ENCODE measurements around the gene GMCL2. TPM values are rescaled to one million over a fixed set of nuclear protein-coding genes. Genes with fewer than 3 reads are reported as not detected.
A peak's percentile ranks its signal among the peaks of the same experiment; 100 is the strongest.

GMCL2 gene
- total and polyA plus RNA-seq, 7 donors, result 0.01 TPM; not detected in 6

GRCh38 chr5:178211095-178212048, 24.2 kb upstream of the GMCL2 start:
- peak; percentile 12 for DNase-seq

GRCh38 chr5:178210686-178211085, 23.5 kb upstream of the GMCL2 start:
- WGBS, 2 donors, result 51 to 77% methylated on average over 5 of the region's 5 CpGs
- intact Hi-C loops (cut with DNase I), result no loop called here
- H3K36me3 ChIP-seq, result peaks cover 44 to 96% (median 72%) of the 10 kb centered on the region in 4 donors

More at GRCh38 chr5:178211095-178212048, 24.2 kb upstream of the GMCL2 start:
- Histone ChIP-seq H3K4me3 (no peak overlapping the region), H3K27me3 (no peaks in the 10 kb centered on the region), H3K36me3 (peaks cover 44 to 100% (median 78%) of the 10 kb centered on the region in 4 donors), H3K9me3 (no peaks in the 10 kb centered on the region), H3K4me1 (peaks cover 0 to 12% (median 10%) of the 10 kb centered on the region in 4 donors), H3K27ac (no peak overlapping the region)
- 53 to 72% methylated on average over 8 of the region's 8 CpGs for WGBS, 2 donors
- intact Hi-C loops (cut with DNase I), result no loop called here
- TF ChIP-seq POLR2AphosphoS5 (IDR thresholded peaks at IDR 0.05), result peak in 1 of 4 donors; percentile 4
- TF ChIP-seq EP300 (IDR thresholded peaks at IDR 0.05), result no peak

GRCh38 chr5:178210073-178210535, 22.9 kb upstream of the GMCL2 start:
- no peaks in the 10 kb centered on the region for H3K9me3 ChIP-seq
- TF ChIP-seq POLR2AphosphoS5 (IDR thresholded peaks at IDR 0.05) (no peak), POLR2A (IDR thresholded peaks at IDR 0.05) (no peak), EP300 (IDR thresholded peaks at IDR 0.05) (no peak), CTCF (IDR thresholded peaks at IDR 0.05) (no peak)
- 72 to 90% methylated on average over 18 of the region's 18 CpGs for WGBS, 2 donors
- H3K27me3 ChIP-seq, result no peaks in the 10 kb centered on the region
- peak; percentile 62 for DNase-seq
- no peak overlapping the region for H3K27ac ChIP-seq
- no peak overlapping the region for H3K4me3 ChIP-seq
- peaks cover 0 to 22% (median 20%) of the 10 kb centered on the region in 4 donors for H3K4me1 ChIP-seq
- intact Hi-C loops (cut with DNase I), result no loop called here
- peaks cover 44 to 90% (median 69%) of the 10 kb centered on the region in 4 donors for H3K36me3 ChIP-seq

More at GRCh38 chr5:178210686-178211085, 23.5 kb upstream of the GMCL2 start:
- no peak for TF ChIP-seq EP300 (IDR thresholded peaks at IDR 0.05)
- no peak for TF ChIP-seq POLR2A (IDR thresholded peaks at IDR 0.05)
- TF ChIP-seq POLR2AphosphoS5 (IDR thresholded peaks at IDR 0.05), result no peak
- TF ChIP-seq CTCF (IDR thresholded peaks at IDR 0.05), result no peak
- DNase-seq, result peak; percentile 38
- no peaks in the 10 kb centered on the region for H3K9me3 ChIP-seq
- no peak overlapping the region for H3K4me3 ChIP-seq
- H3K4me1 ChIP-seq, result peaks cover 0 to 19% (median 17%) of the 10 kb centered on the region in 4 donors
- no peaks in the 10 kb centered on the region for H3K27me3 ChIP-seq
- no peak overlapping the region for H3K27ac ChIP-seq

GRCh38 chr5:178209334-178210072, 22.3 kb upstream of the GMCL2 start:
- Histone ChIP-seq H3K9me3 (no peaks in the 10 kb centered on the region), H3K27ac (no peak overlapping the region), H3K4me3 (no peak overlapping the region), H3K36me3 (peaks cover 44 to 84% (median 64%) of the 10 kb centered on the region in 4 donors), H3K27me3 (no peaks in the 10 kb centered on the region), H3K4me1 (peaks cover 0 to 22% (median 20%) of the 10 kb centered on the region in 4 donors)
- DNase-seq, result peak; percentile 40
- intact Hi-C loops (cut with DNase I), result loop anchor here (5.0 to 10.0 kb wide), 2 partner anchors 57 to 1345 kb away; partner anchors contain the start of genes NHP2 and RUFY1
- WGBS, 2 donors, result 70 to 77% methylated on average over 8 of the region's 8 CpGs
- no peak for TF ChIP-seq EP300 (IDR thresholded peaks at IDR 0.05)
- no peak for TF ChIP-seq POLR2A (IDR thresholded peaks at IDR 0.05)
- TF ChIP-seq POLR2AphosphoS5 (IDR thresholded peaks at IDR 0.05), result no peak
- TF ChIP-seq CTCF (IDR thresholded peaks at IDR 0.05), result no peak

Measured in sigmoid colon (tissue), 7 donors.